NCI-H2227 treated with DMSO at 0.1 percent for 48 hours (cell line): ENCODE measurements around the gene MRPL23.

ENCODE experiments used
- DNase-seq: peaks from one replicate; lab custom pipeline; 2025; lab: John Stamatoyannopoulos, UW

The MRPL23 gene

GRCh38 chr11:1990872-1991578 is 43.9 kb downstream of the MRPL23 start:
- DNase-seq = no peak

- DNase-seq = no peak
These were observed 45.0 kb downstream of the MRPL23 start for GRCh38 chr11:1992111-1992510.

GRCh38 chr11:1994121-1994520 is 47.0 kb downstream of the MRPL23 start:
- no peak for DNase-seq

DNA sequence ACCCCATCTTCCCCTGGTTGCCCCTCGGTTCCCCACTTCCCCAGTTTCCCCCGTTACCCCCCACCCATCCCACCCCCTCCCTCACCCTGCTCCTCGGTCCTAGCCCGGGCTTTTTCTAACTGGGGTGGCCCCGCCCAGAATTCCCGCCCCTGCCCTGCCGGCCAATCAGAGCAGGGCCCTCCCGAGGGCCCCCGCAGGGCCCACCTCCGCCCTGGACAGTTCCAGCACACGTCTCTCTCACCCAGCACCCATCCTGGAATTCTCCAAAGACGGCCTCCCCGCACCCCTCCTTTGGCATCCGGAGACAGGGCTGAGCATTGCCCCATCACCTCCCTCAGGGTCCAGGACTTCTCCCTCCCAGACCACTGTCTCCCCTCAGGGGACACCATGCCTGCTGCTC is 50.6 kb downstream of the MRPL23 start, which contains the start of gene H19:
TSS of gene H19 (minus strand) at position 88 of the 400 bp plus-strand sequence.
- DNase-seq = no peak

GRCh38 chr11:1998290-1998689 is 51.2 kb downstream of the MRPL23 start:
- DNase-seq = no peak

DNA sequence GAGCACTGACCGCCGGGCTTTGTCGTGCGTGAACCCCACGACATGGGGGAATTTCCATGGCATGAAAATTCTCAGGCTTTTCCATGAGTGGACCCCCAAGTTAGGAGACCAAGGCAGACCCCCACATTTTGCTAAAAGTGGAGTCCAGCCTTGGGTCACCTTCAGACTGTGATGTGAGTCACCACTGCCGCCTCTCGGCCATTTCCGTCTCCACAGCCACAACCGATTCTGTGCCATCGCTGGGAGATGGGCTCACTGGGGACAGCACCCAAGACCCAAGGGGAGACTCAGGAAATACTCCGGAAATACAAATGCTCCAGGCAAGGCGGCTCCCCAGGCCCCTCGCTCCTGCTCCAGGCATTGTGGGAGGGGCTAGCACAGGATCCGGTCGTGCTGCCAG is 51.7 kb downstream of the MRPL23 start:
- DNase-seq = no peak

- no peak for DNase-seq
These were observed 55.1 kb downstream of the MRPL23 start for GRCh38 chr11:2002042-2002776.

- DNase-seq = no peak
These were observed 55.7 kb downstream of the MRPL23 start for GRCh38 chr11:2002807-2003206.

DNA sequence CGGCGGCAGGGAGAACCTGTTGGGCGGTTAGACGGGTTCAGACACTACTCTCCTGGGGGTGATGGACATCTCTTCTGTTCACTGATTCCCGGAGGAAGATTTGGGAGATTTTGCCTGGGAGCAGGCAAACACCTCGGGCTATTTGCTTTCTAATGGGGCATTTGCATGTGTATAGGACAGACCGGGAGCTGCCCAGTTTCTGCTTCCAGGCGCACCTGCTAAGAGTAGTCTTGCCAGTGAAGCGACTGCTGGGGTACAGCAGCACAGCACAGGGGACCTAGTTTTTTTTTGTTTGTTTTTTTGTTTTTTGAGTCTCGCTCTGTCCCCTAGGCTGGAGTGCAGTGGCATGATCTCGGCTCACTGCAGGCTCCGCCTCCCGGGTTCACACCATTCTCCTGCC is 57.3 kb downstream of the MRPL23 start:
- no peak for DNase-seq
